ENCODE results near the gene MSRB1. TPM values are rescaled to one million over a fixed set of nuclear protein-coding genes. Genes with fewer than 3 reads are reported as not detected.

The MSRB1 gene
- total and polyA plus RNA-seq, 2 of the 13 experiments (the other 11 are each of a cell fraction or from before 2014, with no cell fraction given), result 32.1 to 75.4 TPM

DNA sequence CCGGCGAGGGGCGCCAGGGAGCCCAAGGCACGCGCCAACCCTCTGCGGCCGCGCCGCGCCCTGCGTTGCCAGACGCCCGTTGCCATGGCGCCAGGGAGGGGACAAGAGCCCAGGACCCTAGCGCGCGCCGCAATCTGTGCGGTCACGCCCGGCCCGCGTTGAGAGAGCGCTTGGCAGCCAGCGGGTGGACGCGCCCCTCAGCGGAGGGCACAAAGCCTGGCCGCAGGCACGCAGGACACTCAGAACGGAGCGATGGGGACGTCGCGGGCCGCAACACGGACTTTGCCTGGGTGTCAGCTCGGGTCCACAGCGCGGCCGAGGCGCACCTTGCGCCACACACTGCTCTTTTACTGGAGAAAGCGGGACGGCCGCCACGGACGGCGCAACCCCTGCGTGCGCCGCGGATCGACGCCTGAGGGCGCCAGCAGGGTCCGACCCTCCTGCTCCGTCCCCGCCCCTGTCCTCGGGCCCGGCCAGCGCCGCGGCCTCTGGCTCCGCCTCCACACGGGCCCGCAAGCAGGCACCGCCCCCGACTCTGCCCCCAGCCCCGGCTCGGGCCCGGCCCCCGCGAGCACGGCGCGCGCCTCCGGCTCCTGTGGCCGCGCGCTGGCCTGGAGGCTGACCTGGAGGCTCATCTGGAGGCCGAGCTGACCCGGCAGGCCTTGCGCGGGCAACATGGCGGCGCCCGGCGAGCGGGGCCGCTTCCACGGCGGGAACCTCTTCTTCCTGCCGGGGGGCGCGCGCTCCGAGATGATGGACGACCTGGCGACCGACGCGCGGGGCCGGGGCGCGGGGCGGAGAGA lies 40.7 kb upstream of the MSRB1 start, which contains the start of gene GFER (continued):
- TF ChIP-seq, protein P1, sequence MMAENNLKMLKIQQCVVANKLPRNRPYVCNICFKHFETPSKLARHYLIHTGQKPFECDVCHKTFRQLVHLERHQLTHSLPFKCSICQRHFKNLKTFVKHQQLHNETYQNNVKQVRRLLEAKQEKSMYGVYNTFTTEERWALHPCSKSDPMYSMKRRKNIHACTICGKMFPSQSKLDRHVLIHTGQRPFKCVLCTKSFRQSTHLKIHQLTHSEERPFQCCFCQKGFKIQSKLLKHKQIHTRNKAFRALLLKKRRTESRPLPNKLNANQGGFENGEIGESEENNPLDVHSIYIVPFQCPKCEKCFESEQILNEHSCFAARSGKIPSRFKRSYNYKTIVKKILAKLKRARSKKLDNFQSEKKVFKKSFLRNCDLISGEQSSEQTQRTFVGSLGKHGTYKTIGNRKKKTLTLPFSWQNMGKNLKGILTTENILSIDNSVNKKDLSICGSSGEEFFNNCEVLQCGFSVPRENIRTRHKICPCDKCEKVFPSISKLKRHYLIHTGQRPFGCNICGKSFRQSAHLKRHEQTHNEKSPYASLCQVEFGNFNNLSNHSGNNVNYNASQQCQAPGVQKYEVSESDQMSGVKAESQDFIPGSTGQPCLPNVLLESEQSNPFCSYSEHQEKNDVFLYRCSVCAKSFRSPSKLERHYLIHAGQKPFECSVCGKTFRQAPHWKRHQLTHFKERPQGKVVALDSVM (CRISPR knock-in tag; IDR thresholded peaks at IDR 0.05), result peak; percentile 100
- TF ChIP-seq NCOA2 (CRISPR knock-in tag; IDR thresholded peaks at IDR 0.05) (no peak; the same call in 1 of the 2 replicates), NR1H2 (CRISPR knock-in tag; IDR thresholded peaks at IDR 0.05; ENCODE audit: borderline replicate concordance, low read depth) (no peak), RXRB (CRISPR knock-in tag; IDR thresholded peaks at IDR 0.05; ENCODE audit: borderline replicate concordance) (peak; percentile 20; the same call in 1 of the 2 replicates), PAX8 (CRISPR knock-in tag; IDR thresholded peaks at IDR 0.05; ENCODE audit: borderline replicate concordance) (no peak), ZNF441 (CRISPR knock-in tag; IDR thresholded peaks at IDR 0.05; ENCODE audit: borderline replicate concordance) (peak; percentile 47; the same call in 1 of the 2 replicates), WIZ (CRISPR knock-in tag; IDR thresholded peaks at IDR 0.05) (no peak), HNRNPK (IDR thresholded peaks at IDR 0.05; ENCODE audit: low read depth, low read length, poor library complexity, severe bottlenecking) (peak; percentile 67), ZNF367 (CRISPR knock-in tag; IDR thresholded peaks at IDR 0.05; ENCODE audit: borderline replicate concordance) (no peak), ZNF331 (CRISPR knock-in tag; IDR thresholded peaks at IDR 0.05) (peak; percentile 43; the same call in 1 of the 2 replicates), ZNF121 (CRISPR knock-in tag; IDR thresholded peaks at IDR 0.05) (0 out of 2 replicates have a peak, but pooled peaks have one; percentile 6)
- TF ChIP-seq, protein P2, sequence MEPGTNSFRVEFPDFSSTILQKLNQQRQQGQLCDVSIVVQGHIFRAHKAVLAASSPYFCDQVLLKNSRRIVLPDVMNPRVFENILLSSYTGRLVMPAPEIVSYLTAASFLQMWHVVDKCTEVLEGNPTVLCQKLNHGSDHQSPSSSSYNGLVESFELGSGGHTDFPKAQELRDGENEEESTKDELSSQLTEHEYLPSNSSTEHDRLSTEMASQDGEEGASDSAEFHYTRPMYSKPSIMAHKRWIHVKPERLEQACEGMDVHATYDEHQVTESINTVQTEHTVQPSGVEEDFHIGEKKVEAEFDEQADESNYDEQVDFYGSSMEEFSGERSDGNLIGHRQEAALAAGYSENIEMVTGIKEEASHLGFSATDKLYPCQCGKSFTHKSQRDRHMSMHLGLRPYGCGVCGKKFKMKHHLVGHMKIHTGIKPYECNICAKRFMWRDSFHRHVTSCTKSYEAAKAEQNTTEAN (CRISPR knock-in tag; conservative IDR thresholded peaks at IDR 0.05), result peak; percentile 62
- TF ChIP-seq, protein P3, sequence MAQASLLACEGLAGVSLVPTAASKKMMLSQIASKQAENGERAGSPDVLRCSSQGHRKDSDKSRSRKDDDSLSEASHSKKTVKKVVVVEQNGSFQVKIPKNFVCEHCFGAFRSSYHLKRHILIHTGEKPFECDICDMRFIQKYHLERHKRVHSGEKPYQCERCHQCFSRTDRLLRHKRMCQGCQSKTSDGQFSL (CRISPR knock-in tag; IDR thresholded peaks at IDR 0.05), result no peak
- TF ChIP-seq, protein P4, sequence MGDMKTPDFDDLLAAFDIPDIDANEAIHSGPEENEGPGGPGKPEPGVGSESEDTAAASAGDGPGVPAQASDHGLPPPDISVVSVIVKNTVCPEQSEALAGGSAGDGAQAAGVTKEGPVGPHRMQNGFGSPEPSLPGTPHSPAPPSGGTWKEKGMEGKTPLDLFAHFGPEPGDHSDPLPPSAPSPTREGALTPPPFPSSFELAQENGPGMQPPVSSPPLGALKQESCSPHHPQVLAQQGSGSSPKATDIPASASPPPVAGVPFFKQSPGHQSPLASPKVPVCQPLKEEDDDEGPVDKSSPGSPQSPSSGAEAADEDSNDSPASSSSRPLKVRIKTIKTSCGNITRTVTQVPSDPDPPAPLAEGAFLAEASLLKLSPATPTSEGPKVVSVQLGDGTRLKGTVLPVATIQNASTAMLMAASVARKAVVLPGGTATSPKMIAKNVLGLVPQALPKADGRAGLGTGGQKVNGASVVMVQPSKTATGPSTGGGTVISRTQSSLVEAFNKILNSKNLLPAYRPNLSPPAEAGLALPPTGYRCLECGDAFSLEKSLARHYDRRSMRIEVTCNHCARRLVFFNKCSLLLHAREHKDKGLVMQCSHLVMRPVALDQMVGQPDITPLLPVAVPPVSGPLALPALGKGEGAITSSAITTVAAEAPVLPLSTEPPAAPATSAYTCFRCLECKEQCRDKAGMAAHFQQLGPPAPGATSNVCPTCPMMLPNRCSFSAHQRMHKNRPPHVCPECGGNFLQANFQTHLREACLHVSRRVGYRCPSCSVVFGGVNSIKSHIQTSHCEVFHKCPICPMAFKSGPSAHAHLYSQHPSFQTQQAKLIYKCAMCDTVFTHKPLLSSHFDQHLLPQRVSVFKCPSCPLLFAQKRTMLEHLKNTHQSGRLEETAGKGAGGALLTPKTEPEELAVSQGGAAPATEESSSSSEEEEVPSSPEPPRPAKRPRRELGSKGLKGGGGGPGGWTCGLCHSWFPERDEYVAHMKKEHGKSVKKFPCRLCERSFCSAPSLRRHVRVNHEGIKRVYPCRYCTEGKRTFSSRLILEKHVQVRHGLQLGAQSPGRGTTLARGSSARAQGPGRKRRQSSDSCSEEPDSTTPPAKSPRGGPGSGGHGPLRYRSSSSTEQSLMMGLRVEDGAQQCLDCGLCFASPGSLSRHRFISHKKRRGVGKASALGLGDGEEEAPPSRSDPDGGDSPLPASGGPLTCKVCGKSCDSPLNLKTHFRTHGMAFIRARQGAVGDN (CRISPR knock-in tag; IDR thresholded peaks at IDR 0.05), result peak; percentile 81
- TF ChIP-seq, protein P5, sequence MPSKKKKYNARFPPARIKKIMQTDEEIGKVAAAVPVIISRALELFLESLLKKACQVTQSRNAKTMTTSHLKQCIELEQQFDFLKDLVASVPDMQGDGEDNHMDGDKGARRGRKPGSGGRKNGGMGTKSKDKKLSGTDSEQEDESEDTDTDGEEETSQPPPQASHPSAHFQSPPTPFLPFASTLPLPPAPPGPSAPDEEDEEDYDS (CRISPR knock-in tag; IDR thresholded peaks at IDR 0.05), result peak; percentile 15; the same call in 1 of the 2 replicates
- TF ChIP-seq, protein P6, sequence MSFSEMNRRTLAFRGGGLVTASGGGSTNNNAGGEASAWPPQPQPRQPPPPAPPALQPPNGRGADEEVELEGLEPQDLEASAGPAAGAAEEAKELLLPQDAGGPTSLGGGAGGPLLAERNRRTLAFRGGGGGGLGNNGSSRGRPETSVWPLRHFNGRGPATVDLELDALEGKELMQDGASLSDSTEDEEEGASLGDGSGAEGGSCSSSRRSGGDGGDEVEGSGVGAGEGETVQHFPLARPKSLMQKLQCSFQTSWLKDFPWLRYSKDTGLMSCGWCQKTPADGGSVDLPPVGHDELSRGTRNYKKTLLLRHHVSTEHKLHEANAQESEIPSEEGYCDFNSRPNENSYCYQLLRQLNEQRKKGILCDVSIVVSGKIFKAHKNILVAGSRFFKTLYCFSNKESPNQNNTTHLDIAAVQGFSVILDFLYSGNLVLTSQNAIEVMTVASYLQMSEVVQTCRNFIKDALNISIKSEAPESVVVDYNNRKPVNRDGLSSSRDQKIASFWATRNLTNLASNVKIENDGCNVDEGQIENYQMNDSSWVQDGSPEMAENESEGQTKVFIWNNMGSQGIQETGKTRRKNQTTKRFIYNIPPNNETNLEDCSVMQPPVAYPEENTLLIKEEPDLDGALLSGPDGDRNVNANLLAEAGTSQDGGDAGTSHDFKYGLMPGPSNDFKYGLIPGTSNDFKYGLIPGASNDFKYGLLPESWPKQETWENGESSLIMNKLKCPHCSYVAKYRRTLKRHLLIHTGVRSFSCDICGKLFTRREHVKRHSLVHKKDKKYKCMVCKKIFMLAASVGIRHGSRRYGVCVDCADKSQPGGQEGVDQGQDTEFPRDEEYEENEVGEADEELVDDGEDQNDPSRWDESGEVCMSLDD (CRISPR knock-in tag; IDR thresholded peaks at IDR 0.05; ENCODE audit: borderline replicate concordance), result no peak

All from HepG2 (cell line).